Fibroblast of the aortic adventitia (primary cell): ENCODE data around the gene CTNNA2. TPM values are rescaled to one million over a fixed set of nuclear protein-coding genes. Genes with fewer than 3 reads are reported as not detected.

ENCODE experiments used
- DNase-seq: peaks from one replicate; pipeline ENCODE4 v3.0.0-alpha.2; 2010; ENCODE audit warnings: low read depth
- H3K4me3 ChIP-seq: 2 replicates; pipeline ENCODE4 v1.5.1; 2011; ENCODE audit warnings: low read depth, mild to moderate bottlenecking, control low read depth, low read length, moderate library complexity
- CTCF ChIP-seq: IDR thresholded peaks from 2 replicates; pipeline ENCODE4 v1.5.1; 2011; ENCODE audit warnings: mild to moderate bottlenecking, low read length, control low read depth, inconsistent platforms; ENCODE audit not compliant: insufficient read depth
- total RNA-seq: library from RNA; depleted of rRNA; stranded (reverse); fragments of >200 nt; gene quantifications from 2 replicates; pipeline ENCODE4 v1.2.3, GENCODE V29; 2012; ENCODE audit warnings: low replicate concordance

CTNNA2 gene
- total RNA-seq, 1 donor, result 0.36 TPM

- no peak for TF ChIP-seq CTCF
- no peak for DNase-seq
Measured at GRCh38 chr2:79547568-79547967, 34.7 kb downstream of the CTNNA2 start.

GRCh38 chr2:79552653-79553052 is 39.8 kb downstream of the CTNNA2 start:
- no peak for TF ChIP-seq CTCF
- DNase-seq, result no peak

More at GRCh38 chr2:79547568-79547967, 34.7 kb downstream of the CTNNA2 start:
- no peak overlapping the region for H3K4me3 ChIP-seq

GRCh38 chr2:79554899-79555298 is 42.0 kb downstream of the CTNNA2 start:
- no peak for DNase-seq
- no peak overlapping the region for H3K4me3 ChIP-seq
- no peak for TF ChIP-seq CTCF

More at GRCh38 chr2:79552653-79553052, 39.8 kb downstream of the CTNNA2 start:
- H3K4me3 ChIP-seq, result no peak overlapping the region

GRCh38 chr2:79564065-79564464 is 51.2 kb downstream of the CTNNA2 start:
- H3K4me3 ChIP-seq, result no peak overlapping the region
- no peak for TF ChIP-seq CTCF
- no peak for DNase-seq

GRCh38 chr2:79569048-79569447 is 56.2 kb downstream of the CTNNA2 start:
- TF ChIP-seq CTCF, result no peak
- no peak overlapping the region for H3K4me3 ChIP-seq
- DNase-seq, result no peak

GRCh38 chr2:79573895-79574674 is 61.2 kb downstream of the CTNNA2 start:
- TF ChIP-seq CTCF, result no peak
- no peak for DNase-seq
- H3K4me3 ChIP-seq, result no peak overlapping the region
